Lower lobe of right lung (tissue), 2 donors: ENCODE results near the gene TMEM255B. TPM values are rescaled to one million over a fixed set of nuclear protein-coding genes. Genes with fewer than 3 reads are reported as not detected.

Experiments used
- ATAC-seq, 2 donors: fragments of 200-7000 bp; cut with Tn5 transposase; one replicate each; pipeline ENCODE4 v1.9.1; 2020 to 2022; ENCODE audit warnings: mild to moderate bottlenecking in 2 of 2, moderate library complexity in 2 of 2
- DNase-seq: peaks from one replicate; pipeline ENCODE4 v3.0.0-alpha.2; 2020
- H3K27ac ChIP-seq: fragments of 200-600 bp; one replicate; pipeline ENCODE4 v1.8.0; 2022
- H3K27me3 ChIP-seq: fragments of 200-600 bp; one replicate; pipeline ENCODE4 v1.8.0; 2022; ENCODE audit warnings: low read depth
- H3K36me3 ChIP-seq: fragments of 200-600 bp; one replicate; pipeline ENCODE4 v1.8.0; 2022; ENCODE audit warnings: mild to moderate bottlenecking
- H3K4me1 ChIP-seq: fragments of 200-600 bp; one replicate; pipeline ENCODE4 v1.8.0; 2022
- H3K4me3 ChIP-seq: fragments of 200-600 bp; one replicate; pipeline ENCODE4 v1.8.0; 2022; ENCODE audit warnings: mild to moderate bottlenecking
- H3K9me3 ChIP-seq: fragments of 200-600 bp; one replicate; pipeline ENCODE4 v1.8.0; 2022
- intact Hi-C: fragments of 100-400 bp; cut with DNase I; formaldehyde crosslinking; loops from one replicate; pipeline ENCODE4 v1.11.0; 2022
- total RNA-seq: library from RNA; stranded (reverse); fragmentation: NEBNext Ultra II Directional; extraction: Animal tissue kit (Norgen Biotek cat#: 25700); gene quantifications from one replicate; pipeline ENCODE4 v1.2.1, GENCODE V29; 2021
- TF ChIP-seq, protein P1 (sequence below): fragments of 200-600 bp; IDR thresholded peaks from one replicate; pipeline ENCODE4 v1.8.0; 2022; ENCODE audit warnings: antibody characterized with exemption, mild to moderate bottlenecking
- donor health status: DM: no; HTN: yes; CAD: no; lungs with severe emphysema.

Gene TMEM255B
- total RNA-seq, 1 donor from 2014 or later = 21.5 TPM

DNA sequence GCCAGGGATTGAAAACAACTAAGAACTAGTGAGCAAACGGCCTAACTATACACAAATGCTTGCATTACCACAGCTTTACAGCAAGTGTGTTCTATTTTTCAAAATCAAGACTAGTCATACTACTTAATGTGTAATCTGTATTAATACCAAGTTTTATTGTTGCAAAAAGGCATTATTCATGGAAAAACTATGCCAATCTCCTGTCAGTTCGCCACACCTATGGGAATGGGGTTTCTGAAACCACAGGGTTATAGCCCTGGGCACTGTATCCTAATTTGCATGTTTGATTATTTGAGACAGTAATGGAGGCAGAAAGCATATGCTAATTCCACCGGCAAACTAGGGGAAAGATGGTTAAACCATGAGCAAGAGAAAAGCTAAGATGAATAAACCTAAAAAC, 90.5 kb downstream of the TMEM255B start:
- no peak for ATAC-seq
- peaks cover 43% of the 10 kb centered on the region for H3K4me1 ChIP-seq
- intact Hi-C loops = no loop called here

DNA sequence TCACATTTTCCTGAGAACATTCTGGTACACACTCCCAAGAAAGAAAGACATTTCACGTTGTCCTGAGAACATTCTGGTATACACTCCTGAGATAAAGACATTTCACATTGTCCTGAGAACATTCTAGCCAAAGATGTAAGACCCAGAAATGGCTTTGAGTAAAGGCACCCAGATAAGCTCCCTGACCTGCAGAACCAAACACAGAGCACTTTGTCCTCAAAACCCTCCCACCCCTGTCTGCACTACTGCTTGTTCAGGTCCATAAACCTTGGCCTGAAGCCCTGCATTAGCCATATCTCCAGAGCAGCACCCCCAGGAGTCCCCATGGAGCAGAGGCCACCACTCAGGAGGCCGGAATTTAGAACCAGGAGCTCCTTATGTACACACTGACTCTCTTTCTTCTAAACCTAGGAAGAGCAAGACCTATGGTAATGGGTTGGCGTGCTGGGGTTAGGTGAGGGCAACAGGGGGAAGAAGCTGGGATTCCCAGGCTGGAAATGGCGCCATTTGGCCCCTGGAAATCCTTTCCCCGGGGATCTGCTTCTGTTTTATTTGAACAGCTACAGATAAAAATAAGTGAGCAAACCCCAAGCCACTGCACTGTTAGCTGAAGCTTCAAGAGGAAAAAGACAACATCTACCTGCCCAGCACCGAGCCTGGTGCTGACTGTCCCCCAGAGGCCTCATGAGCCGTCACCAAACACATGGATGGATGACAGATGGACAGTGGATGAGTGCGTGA, 91.1 kb downstream of the TMEM255B start:
- Histone ChIP-seq H3K27ac (no peak overlapping the region), H3K9me3 (no peaks in the 10 kb centered on the region), H3K4me1 (peaks cover 43% of the 10 kb centered on the region), H3K36me3 (no peaks in the 10 kb centered on the region), H3K4me3 (no peak overlapping the region), H3K27me3 (no peaks in the 10 kb centered on the region)
- TF ChIP-seq, protein P1, sequence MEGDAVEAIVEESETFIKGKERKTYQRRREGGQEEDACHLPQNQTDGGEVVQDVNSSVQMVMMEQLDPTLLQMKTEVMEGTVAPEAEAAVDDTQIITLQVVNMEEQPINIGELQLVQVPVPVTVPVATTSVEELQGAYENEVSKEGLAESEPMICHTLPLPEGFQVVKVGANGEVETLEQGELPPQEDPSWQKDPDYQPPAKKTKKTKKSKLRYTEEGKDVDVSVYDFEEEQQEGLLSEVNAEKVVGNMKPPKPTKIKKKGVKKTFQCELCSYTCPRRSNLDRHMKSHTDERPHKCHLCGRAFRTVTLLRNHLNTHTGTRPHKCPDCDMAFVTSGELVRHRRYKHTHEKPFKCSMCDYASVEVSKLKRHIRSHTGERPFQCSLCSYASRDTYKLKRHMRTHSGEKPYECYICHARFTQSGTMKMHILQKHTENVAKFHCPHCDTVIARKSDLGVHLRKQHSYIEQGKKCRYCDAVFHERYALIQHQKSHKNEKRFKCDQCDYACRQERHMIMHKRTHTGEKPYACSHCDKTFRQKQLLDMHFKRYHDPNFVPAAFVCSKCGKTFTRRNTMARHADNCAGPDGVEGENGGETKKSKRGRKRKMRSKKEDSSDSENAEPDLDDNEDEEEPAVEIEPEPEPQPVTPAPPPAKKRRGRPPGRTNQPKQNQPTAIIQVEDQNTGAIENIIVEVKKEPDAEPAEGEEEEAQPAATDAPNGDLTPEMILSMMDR = no peak
- intact Hi-C loops = no loop called here
- no peak for DNase-seq
- no peak for ATAC-seq

More for the DNA sequence above, 90.5 kb downstream of the TMEM255B start:
- H3K27ac ChIP-seq = no peak overlapping the region
- TF ChIP-seq, protein P1 = no peak
- no peak overlapping the region for H3K4me3 ChIP-seq
- H3K27me3 ChIP-seq = no peaks in the 10 kb centered on the region
- peaks cover 5% of the 10 kb centered on the region for H3K36me3 ChIP-seq
- DNase-seq = no peak
- no peaks in the 10 kb centered on the region for H3K9me3 ChIP-seq

DNA sequence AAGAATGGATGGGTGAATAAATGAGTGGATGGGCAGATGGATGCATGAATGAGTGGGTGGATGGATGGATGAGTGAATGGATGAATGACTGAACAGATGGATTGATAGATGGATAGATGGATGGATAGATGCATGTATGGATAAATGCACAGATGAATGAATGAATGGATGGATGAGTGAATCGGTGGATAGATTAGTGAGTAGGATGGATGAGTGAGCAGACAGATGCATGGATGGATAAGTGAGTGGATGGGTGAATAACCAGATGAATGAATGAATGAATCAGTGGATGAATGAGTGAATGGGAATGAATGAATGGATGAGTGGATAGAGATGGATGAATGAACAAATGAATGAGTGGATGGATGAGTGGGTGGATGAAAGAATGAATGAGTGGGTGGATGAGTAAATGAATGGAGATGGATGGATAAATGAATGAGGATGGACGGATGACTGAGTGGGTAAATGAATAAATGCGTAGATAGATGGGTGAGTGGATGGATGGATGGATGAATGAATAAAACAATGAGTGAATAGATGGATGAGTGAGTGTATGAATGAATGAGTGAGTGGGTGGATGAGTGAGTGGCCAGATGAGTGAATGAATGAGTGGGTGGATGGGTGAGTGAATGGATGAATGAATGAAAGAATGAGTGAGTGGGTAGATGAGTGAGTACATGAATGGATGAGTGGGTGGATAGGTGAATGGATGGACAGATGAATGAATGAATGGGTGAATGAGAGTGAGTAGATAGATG, 91.9 kb downstream of the TMEM255B start:
- no peak for DNase-seq
- Histone ChIP-seq H3K4me1 (peaks cover 48% of the 10 kb centered on the region), H3K36me3 (no peaks in the 10 kb centered on the region), H3K9me3 (no peaks in the 10 kb centered on the region), H3K27me3 (no peaks in the 10 kb centered on the region), H3K27ac (no peak overlapping the region), H3K4me3 (no peak overlapping the region)
- no peak for ATAC-seq
- intact Hi-C loops = no loop called here
- TF ChIP-seq, protein P1 = no peak

DNA sequence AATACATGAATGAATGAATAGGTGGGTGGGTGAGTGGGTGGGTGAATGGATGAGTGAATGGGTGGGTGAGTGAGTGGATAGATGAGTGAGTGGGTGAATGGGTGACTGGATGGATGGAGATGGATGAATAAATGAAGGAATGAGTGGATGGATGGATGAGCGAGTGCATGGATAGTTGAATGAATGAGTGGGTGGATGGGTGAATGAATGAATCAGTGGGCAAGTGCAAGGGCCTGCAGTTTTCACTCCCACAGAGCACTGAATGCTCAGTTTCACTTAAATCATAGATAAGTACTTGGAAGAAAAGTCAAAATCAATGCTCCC, 92.4 kb downstream of the TMEM255B start:
- no peak for ATAC-seq
- DNase-seq = no peak
- H3K27ac ChIP-seq = no peak overlapping the region
- H3K4me3 ChIP-seq = no peak overlapping the region
- intact Hi-C loops = no loop called here
- H3K4me1 ChIP-seq = peaks cover 54% of the 10 kb centered on the region
- no peaks in the 10 kb centered on the region for H3K27me3 ChIP-seq
- H3K9me3 ChIP-seq = no peaks in the 10 kb centered on the region
- H3K36me3 ChIP-seq = no peaks in the 10 kb centered on the region
- TF ChIP-seq, protein P1 = no peak

DNA sequence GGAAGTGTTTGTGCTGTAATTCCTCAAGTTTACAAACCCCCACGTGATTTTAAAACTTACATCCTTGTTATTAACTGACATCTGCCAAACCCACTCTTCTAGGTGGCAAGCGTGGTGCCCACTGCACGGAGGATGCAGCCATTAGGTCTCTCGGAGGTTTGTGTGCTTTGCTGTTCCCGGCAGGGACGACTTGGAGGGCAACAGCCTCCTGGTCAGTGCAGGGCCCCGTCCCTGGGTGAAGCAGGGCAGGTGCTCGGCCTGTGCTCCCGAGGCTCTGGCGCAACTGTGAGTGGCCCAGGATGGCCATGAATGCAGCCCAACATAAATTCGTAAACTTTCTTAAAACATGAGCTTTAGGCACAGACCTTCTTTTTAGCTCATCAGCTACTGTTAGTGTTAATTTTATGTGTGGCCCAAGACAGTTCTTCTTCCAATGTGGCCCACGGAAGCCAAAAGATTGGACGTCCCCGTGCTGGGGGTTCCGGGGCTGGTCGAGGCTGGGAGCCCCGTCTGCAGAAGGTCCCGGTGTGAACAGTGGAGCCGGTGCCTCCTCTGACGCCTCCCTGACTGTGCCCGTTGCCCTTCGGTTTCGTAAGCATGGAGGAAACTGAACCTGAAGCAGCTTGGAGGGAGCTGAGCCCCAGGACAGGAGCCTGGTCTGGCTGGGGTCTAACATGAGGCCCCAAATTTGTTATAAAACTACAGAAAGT, 93.0 kb downstream of the TMEM255B start:
- Histone ChIP-seq H3K36me3 (no peaks in the 10 kb centered on the region), H3K27ac (no peak overlapping the region), H3K4me3 (no peak overlapping the region), H3K9me3 (no peaks in the 10 kb centered on the region), H3K27me3 (no peaks in the 10 kb centered on the region), H3K4me1 (peaks cover 59% of the 10 kb centered on the region)
- intact Hi-C loops = no loop called here
- TF ChIP-seq, protein P1 = no peak
- DNase-seq (no peak), ATAC-seq (no peak)
